K562 (cell line): ENCODE data around the gene CXCR5. TPM values are rescaled to one million over a fixed set of nuclear protein-coding genes. Genes with fewer than 3 reads are reported as not detected.

Experiments
- EP300 ChIP-seq: IDR thresholded peaks from 2 replicates; pipeline ENCODE4 v1.6.1; 2012; ENCODE audit warnings: low read length, improper control_type of control experiment
- FOSL1 ChIP-seq: fragments of 200-800 bp; sonication (Bioruptor generic); conservative IDR thresholded peaks from 2 replicates; pipeline ENCODE4 v1.6.1; 2016; ENCODE audit warnings: missing genetic modification characterization, missing compliant biosample characterization
- PHTF2 ChIP-seq: fragments of 250-450 bp; sonication (Bioruptor Pico); IDR thresholded peaks from 2 replicates; pipeline ENCODE4 v1.5.0; 2021; ENCODE audit warnings: mild to moderate bottlenecking
- RBBP5 ChIP-seq: fragments of 200-600 bp; sonication (generic); IDR thresholded peaks from 2 replicates; pipeline ENCODE4 v1.6.1; 2012; ENCODE audit warnings: borderline replicate concordance, mild to moderate bottlenecking, low read length, control low read depth, inconsistent platforms; ENCODE audit not compliant: insufficient read depth, poor library complexity, severe bottlenecking
- SAFB ChIP-seq: fragments of 200-400 bp; formaldehyde crosslinking; IDR thresholded peaks from 2 replicates; pipeline ENCODE4 v1.6.1; 2017; ENCODE audit warnings: low read depth, low read length, borderline replicate concordance
- SP1 ChIP-seq: sonication (generic); formaldehyde crosslinking; IDR thresholded peaks from 2 replicates; pipeline ENCODE4 v1.8.1; 2022; ENCODE audit warnings: mild to moderate bottlenecking, missing genetic modification reagents
- SRF ChIP-seq, 2 experiments: fragments of 250-450, 450-650 bp in 1 of 2; sonication (Bioruptor Pico) in 1 of 2; sonication (generic) in 1 of 2; formaldehyde crosslinking; IDR thresholded peaks; 2 replicates each; pipeline versions ENCODE4 v1.5.0 to v1.5.1; 2020 to 2022; ENCODE audit warnings: mild to moderate bottlenecking in 1 of 2, missing genetic modification reagents in 1 of 2
- STAT5B ChIP-seq: fragments of 250-450 bp; sonication (Bioruptor Pico); IDR thresholded peaks from 2 replicates; pipeline ENCODE4 v1.8.0; 2021; ENCODE audit warnings: mild to moderate bottlenecking, inconsistent platforms
- TAL1 ChIP-seq: fragments of 450-650 bp; IDR thresholded peaks from 2 replicates; pipeline ENCODE4 v1.6.1; 2016; ENCODE audit warnings: mild to moderate bottlenecking
- ZNF280B ChIP-seq: fragments of 250-450 bp; sonication (Bioruptor Pico); IDR thresholded peaks from 2 replicates; pipeline ENCODE4 v1.5.1; 2021; ENCODE audit warnings: mild to moderate bottlenecking
- ZNF316 ChIP-seq: fragments of 450-650 bp; IDR thresholded peaks from 2 replicates; pipeline ENCODE4 v1.6.1; 2016
- ZNF324 ChIP-seq: fragments of 250-450 bp; sonication (Bioruptor Pico); IDR thresholded peaks from 2 replicates; pipeline ENCODE4 v1.4.0; 2020; ENCODE audit warnings: mild to moderate bottlenecking
- polyA plus RNA-seq, 8 experiments: library from polyadenylated mRNA; depleted of rRNA in 4 of 8; stranded (reverse) in 5 of 8; unstranded in 3 of 8; fragments of >200 nt; fragmentation: Nextera tagmentation in 2 of 8; fragmentation: Illumina TruSeq in 1 of 8; extraction: Ambion mirVana in 2 of 8; extraction: Trizol in 1 of 8; gene quantifications; 2 replicates each; pipeline versions ENCODE4 v1.2.1 to v1.2.3, GENCODE V29; 2011 to 2014; ENCODE audit warnings: inconsistent platforms in 1 of 8, missing spikeins in 1 of 8
- total RNA-seq, 7 experiments: library from RNA; depleted of rRNA in 6 of 7; stranded (reverse); fragments of >200 nt in 6 of 7; fragmentation: Illumina TruSeq in 2 of 7; extraction: Trizol in 2 of 7; gene quantifications; 2 replicates each; pipeline versions ENCODE4 v1.2.1 to v1.2.3, GENCODE V29; 2011 to 2021; ENCODE audit warnings: low replicate concordance in 1 of 7
- TF ChIP-seq, protein P1 (sequence below), 2 experiments: fragments of 450-650 bp; formaldehyde crosslinking in 1 of 2; IDR thresholded peaks; 2 replicates each; pipeline versions ENCODE4 v1.4.0 to v1.6.1; 2014 to 2020; ENCODE audit warnings: mild to moderate bottlenecking in 2 of 2, borderline replicate concordance in 1 of 2, low read depth in 1 of 2
- TF ChIP-seq, protein P2 (sequence below): sonication (generic); formaldehyde crosslinking; IDR thresholded peaks from 2 replicates; pipeline ENCODE4 v1.8.1; 2023; ENCODE audit warnings: mild to moderate bottlenecking, missing genetic modification reagents

Gene CXCR5
- total and polyA plus RNA-seq, 9 of the 15 experiments (the other 6 are each of a cell fraction or from before 2014, with no cell fraction given), result 0.03 to 0.06 TPM; not detected in 7

GRCh38 chr11:118918128-118918685, 34.5 kb downstream of the CXCR5 start (continued):
- no peak for TF ChIP-seq ZNF280B (CRISPR knock-in tag)
- TF ChIP-seq SAFB, result no peak
- no peak for TF ChIP-seq EP300
- no peak for TF ChIP-seq FOSL1 (tag)
- TF ChIP-seq ZNF324 (CRISPR knock-in tag), result no peak
- TF ChIP-seq RBBP5, result no peak
- TF ChIP-seq PHTF2 (CRISPR knock-in tag), result no peak
- TF ChIP-seq, protein P1, sequence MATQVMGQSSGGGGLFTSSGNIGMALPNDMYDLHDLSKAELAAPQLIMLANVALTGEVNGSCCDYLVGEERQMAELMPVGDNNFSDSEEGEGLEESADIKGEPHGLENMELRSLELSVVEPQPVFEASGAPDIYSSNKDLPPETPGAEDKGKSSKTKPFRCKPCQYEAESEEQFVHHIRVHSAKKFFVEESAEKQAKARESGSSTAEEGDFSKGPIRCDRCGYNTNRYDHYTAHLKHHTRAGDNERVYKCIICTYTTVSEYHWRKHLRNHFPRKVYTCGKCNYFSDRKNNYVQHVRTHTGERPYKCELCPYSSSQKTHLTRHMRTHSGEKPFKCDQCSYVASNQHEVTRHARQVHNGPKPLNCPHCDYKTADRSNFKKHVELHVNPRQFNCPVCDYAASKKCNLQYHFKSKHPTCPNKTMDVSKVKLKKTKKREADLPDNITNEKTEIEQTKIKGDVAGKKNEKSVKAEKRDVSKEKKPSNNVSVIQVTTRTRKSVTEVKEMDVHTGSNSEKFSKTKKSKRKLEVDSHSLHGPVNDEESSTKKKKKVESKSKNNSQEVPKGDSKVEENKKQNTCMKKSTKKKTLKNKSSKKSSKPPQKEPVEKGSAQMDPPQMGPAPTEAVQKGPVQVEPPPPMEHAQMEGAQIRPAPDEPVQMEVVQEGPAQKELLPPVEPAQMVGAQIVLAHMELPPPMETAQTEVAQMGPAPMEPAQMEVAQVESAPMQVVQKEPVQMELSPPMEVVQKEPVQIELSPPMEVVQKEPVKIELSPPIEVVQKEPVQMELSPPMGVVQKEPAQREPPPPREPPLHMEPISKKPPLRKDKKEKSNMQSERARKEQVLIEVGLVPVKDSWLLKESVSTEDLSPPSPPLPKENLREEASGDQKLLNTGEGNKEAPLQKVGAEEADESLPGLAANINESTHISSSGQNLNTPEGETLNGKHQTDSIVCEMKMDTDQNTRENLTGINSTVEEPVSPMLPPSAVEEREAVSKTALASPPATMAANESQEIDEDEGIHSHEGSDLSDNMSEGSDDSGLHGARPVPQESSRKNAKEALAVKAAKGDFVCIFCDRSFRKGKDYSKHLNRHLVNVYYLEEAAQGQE (IDR thresholded peaks at IDR 0.05; ENCODE audit: borderline replicate concordance), result no peak
- TF ChIP-seq, protein P1 (CRISPR knock-in tag; IDR thresholded peaks at IDR 0.05; ENCODE audit: low read depth), result no peak
- no peak for TF ChIP-seq TAL1
- no peak for TF ChIP-seq STAT5B (CRISPR knock-in tag)
- TF ChIP-seq, protein P2, sequence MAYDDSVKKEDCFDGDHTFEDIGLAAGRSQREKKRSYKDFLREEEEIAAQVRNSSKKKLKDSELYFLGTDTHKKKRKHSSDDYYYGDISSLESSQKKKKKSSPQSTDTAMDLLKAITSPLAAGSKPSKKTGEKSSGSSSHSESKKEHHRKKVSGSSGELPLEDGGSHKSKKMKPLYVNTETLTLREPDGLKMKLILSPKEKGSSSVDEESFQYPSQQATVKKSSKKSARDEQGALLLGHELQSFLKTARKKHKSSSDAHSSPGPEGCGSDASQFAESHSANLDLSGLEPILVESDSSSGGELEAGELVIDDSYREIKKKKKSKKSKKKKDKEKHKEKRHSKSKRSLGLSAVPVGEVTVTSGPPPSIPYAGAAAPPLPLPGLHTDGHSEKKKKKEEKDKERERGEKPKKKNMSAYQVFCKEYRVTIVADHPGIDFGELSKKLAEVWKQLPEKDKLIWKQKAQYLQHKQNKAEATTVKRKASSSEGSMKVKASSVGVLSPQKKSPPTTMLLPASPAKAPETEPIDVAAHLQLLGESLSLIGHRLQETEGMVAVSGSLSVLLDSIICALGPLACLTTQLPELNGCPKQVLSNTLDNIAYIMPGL, result no peak
- no peak for TF ChIP-seq SP1 (CRISPR knock-in tag)
- no peak for TF ChIP-seq ZNF316
- TF ChIP-seq SRF (CRISPR knock-in tag; IDR thresholded peaks at IDR 0.05), result no peak; a peak in 1 of 4 replicates
